MM.1S (cell line): ENCODE data around the gene WWTR1.

Experiments used
- EZH2 ChIP-seq: fragments of 300-600 bp; sonication (generic); optimal IDR thresholded peaks from 2 replicates; pipeline ENCODE3; 2017; ENCODE audit warnings: low read depth, mild to moderate bottlenecking, antibody characterized with exemption, low read length, mixed read lengths
- EZH2phosphoT487 ChIP-seq: fragments of 300-600 bp; sonication (generic); IDR thresholded peaks from 2 replicates; pipeline ENCODE4 v1.6.1; 2018; ENCODE audit warnings: antibody characterized with exemption, low read length
- TF ChIP-seq, protein P1 (sequence below): fragments of 300-600 bp; sonication (generic); IDR thresholded peaks from 2 replicates; pipeline ENCODE4 v1.5.1; 2016; ENCODE audit warnings: antibody characterized with exemption, low read length, mixed read lengths

DNA sequence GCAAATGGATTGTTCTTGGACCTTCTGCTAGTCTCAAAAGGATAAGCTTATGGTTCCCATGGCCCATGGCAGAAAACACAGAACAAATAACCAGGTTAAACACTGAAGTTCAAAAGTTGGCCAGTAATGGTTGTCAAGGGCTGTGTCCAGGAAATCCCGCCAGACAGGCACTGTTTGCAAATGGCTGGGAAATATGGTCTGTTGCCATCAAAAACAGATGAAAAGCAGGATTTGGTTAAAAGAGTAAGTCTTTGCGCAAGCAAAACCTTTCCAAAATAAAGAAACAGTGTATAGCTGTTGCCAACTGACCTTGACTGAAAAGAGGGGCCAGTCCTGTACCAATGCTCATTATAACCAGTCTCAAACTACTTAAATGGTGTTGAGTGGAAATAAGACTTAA is 58.6 kb downstream of the WWTR1 start:
- TF ChIP-seq, protein P1, sequence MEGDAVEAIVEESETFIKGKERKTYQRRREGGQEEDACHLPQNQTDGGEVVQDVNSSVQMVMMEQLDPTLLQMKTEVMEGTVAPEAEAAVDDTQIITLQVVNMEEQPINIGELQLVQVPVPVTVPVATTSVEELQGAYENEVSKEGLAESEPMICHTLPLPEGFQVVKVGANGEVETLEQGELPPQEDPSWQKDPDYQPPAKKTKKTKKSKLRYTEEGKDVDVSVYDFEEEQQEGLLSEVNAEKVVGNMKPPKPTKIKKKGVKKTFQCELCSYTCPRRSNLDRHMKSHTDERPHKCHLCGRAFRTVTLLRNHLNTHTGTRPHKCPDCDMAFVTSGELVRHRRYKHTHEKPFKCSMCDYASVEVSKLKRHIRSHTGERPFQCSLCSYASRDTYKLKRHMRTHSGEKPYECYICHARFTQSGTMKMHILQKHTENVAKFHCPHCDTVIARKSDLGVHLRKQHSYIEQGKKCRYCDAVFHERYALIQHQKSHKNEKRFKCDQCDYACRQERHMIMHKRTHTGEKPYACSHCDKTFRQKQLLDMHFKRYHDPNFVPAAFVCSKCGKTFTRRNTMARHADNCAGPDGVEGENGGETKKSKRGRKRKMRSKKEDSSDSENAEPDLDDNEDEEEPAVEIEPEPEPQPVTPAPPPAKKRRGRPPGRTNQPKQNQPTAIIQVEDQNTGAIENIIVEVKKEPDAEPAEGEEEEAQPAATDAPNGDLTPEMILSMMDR: no peak
- TF ChIP-seq EZH2 (no peak), EZH2phosphoT487 (no peak)
